ENCODE measurements around the gene CATSPER3.

CATSPER3 gene

DNA sequence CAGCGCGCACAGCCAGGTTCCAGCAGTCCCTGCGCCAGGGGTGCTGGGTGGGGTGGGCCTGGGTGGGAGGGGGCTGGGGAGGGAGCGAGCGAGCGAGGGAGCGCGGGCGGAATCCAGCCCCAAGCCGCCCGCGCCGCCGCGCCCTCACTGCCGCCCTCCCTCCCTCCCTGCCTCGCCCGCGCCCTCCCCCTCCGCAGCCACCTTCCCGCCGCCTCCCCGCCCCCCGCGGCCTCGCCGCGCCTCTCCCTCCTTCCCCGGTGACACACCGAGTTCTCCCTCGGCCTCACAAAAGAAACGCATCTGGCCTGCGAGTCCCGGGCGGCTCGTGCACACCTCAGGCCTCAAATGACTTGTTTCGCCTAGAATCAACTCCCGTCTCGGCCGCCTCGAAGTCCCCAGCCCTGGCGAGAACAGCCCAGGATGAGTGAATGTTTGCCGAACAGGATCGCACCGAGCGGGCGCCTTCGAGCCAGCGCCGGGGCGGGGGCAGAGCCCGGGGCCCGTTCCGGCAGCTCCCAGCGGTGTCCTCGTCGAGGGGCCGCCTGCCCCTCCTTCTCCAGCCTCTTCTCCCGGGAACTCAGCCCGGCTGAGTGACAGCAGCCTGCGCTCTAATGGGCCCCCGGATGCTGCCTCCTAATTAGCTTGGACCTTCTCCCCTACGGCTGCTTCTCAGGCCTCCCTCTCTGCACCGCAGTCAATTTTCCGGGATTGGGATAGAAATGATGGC lies 66.7 kb downstream of the CATSPER3 start:
- H3K4me1 ChIP-seq (ENCODE audit: control insufficient read depth, insufficient read depth, low read length), result no peaks in the 10 kb centered on the region

DNA sequence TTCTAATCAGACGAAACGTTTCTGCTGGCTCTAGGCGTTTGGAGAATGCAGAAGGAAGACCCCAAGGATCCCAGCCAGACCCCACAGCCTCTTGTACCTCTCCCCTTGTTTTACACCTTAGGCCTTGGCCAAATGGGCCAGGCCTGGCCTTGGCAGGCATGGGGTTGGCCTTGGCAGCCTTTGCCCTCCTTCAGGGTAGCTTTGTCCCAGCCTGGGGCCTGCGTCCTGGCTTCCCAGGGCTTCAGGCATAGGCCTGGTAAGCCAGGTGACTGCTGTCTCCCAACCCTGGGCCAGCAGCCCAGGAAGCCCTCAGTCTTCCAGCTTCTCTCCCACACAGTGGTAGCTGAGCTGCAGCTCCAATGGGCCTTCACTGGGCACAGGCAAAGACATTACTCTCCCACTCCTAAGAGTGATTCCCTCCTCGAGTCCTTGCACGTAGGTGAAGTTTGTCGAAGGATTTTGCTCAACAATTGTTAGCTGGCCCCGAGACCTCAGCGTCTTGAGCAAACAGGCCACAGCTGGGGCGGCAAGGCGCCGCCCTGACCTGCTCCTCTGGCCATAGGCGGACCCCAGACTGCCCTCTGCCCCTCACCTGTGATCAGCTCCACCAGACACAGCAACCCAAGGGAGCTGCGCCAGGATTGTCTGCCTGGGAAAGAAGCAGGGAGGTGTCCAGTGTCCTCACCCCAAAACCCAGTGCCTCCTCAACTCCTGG lies 67.4 kb downstream of the CATSPER3 start:
- Histone ChIP-seq H3K36me3 (ENCODE audit: control insufficient read depth, insufficient read depth, low read length) (no peaks in the 10 kb centered on the region), H3K4me1 (ENCODE audit: control insufficient read depth, insufficient read depth, low read length) (no peaks in the 10 kb centered on the region), H3K9ac (ENCODE audit: low read depth, low read length) (no peak overlapping the region), H3K9me3 (ENCODE audit: control insufficient read depth, insufficient read depth, low read length) (no peaks in the 10 kb centered on the region), H3K27me3 (ENCODE audit: control insufficient read depth, insufficient read depth, low read length) (peaks cover 95% of the 10 kb centered on the region), H3K4me3 (ENCODE audit: low read depth, low read length) (peak overlapping the region; percentile 32)

More for the DNA sequence above, 66.7 kb downstream of the CATSPER3 start:
- Histone ChIP-seq H3K27me3 (ENCODE audit: control insufficient read depth, insufficient read depth, low read length) (peaks cover 96% of the 10 kb centered on the region), H3K9ac (ENCODE audit: low read depth, low read length) (no peak overlapping the region), H3K9me3 (ENCODE audit: control insufficient read depth, insufficient read depth, low read length) (no peaks in the 10 kb centered on the region), H3K36me3 (ENCODE audit: control insufficient read depth, insufficient read depth, low read length) (no peaks in the 10 kb centered on the region), H3K4me3 (ENCODE audit: low read depth, low read length) (peak overlapping the region; percentile 45)

DNA sequence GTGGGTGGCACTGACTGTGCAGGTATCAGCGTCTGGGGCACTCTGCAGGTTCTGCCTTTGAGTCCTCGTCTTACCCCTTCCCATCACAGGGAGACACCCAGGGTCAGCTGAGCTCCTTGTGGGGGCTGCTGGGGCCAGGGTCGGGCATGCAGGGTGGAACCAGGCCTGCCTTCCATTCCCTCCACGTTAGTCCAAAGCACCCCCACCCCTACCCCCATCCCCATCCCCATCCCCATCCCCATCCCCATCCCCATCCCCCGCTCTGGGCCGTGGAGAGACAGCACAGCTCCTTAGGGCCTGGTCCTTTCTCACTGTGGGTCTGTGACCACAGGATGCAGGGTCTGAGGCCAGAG lies 67.9 kb downstream of the CATSPER3 start:
- H3K9me3 ChIP-seq (ENCODE audit: control insufficient read depth, insufficient read depth, low read length), result no peaks in the 10 kb centered on the region
- peak overlapping the region; percentile 32 for H3K4me3 ChIP-seq (ENCODE audit: low read depth, low read length)
- no peaks in the 10 kb centered on the region for H3K36me3 ChIP-seq (ENCODE audit: control insufficient read depth, insufficient read depth, low read length)
- peaks cover 95% of the 10 kb centered on the region for H3K27me3 ChIP-seq (ENCODE audit: control insufficient read depth, insufficient read depth, low read length)
- no peak overlapping the region for H3K9ac ChIP-seq (ENCODE audit: low read depth, low read length)
- no peaks in the 10 kb centered on the region for H3K4me1 ChIP-seq (ENCODE audit: control insufficient read depth, insufficient read depth, low read length)

DNA sequence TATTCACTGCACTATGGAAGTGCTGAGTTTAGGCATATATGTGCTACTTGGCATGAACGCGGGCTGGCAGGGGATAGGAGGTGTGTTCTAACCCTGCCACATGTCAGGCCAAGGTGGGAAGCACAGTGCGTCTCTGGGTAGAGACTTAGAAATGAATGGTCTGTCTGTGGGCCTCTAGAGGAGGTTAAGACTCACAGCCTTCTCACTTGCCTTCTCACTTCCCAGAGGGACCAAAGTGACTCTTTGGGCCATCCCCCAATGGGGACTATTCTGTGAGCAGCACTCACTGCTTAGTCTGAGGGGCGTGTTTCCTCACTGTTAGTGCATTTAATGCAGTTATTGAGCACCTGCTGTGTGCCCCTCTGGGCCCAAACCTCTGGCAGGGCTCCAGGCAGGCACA lies 68.7 kb downstream of the CATSPER3 start:
- Histone ChIP-seq H3K36me3 (ENCODE audit: control insufficient read depth, insufficient read depth, low read length) (no peaks in the 10 kb centered on the region), H3K9ac (ENCODE audit: low read depth, low read length) (no peak overlapping the region), H3K9me3 (ENCODE audit: control insufficient read depth, insufficient read depth, low read length) (no peaks in the 10 kb centered on the region), H3K4me1 (ENCODE audit: control insufficient read depth, insufficient read depth, low read length) (no peaks in the 10 kb centered on the region), H3K4me3 (ENCODE audit: low read depth, low read length) (peak overlapping the region; percentile 12), H3K27me3 (ENCODE audit: control insufficient read depth, insufficient read depth, low read length) (peaks cover 95% of the 10 kb centered on the region)

DNA sequence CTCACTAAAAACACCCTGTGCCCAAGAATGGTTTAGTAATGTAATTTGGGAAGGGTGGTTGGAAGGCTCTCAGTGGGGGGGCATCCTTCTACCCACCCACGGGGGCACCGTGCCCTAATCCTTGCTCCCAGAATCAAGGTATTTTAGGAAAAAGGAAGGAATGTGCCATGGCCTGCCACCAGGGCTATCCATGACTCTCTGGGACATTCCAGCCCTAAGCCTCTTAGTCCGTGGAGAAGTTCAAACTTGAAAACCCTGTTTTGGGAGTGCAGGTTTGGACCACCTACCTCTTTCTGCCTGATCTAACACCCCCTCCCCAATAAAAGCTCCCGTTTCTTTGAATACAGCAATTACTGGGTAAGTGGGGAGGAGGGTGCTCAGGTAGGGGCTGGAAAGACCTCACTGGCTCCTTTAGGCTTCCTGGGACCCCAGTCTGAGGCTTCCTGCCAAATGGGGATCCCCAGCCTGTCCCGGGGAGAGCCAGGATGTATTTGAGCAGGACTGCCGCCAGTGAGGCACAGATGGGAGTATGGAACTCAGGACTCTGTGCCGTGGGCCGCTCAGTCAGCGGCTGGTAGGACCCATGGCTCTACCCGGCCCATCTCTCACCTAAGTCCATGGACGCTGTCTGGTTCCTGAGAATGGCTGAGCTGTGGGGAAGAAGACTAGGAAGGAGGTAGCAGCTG lies 70.0 kb downstream of the CATSPER3 start:
- Histone ChIP-seq H3K9ac (ENCODE audit: low read depth, low read length) (no peak overlapping the region), H3K27me3 (ENCODE audit: control insufficient read depth, insufficient read depth, low read length) (peaks cover 95% of the 10 kb centered on the region), H3K4me1 (ENCODE audit: control insufficient read depth, insufficient read depth, low read length) (no peaks in the 10 kb centered on the region), H3K36me3 (ENCODE audit: control insufficient read depth, insufficient read depth, low read length) (no peaks in the 10 kb centered on the region), H3K9me3 (ENCODE audit: control insufficient read depth, insufficient read depth, low read length) (no peaks in the 10 kb centered on the region), H3K4me3 (ENCODE audit: low read depth, low read length) (peak overlapping the region; percentile 12)

DNA sequence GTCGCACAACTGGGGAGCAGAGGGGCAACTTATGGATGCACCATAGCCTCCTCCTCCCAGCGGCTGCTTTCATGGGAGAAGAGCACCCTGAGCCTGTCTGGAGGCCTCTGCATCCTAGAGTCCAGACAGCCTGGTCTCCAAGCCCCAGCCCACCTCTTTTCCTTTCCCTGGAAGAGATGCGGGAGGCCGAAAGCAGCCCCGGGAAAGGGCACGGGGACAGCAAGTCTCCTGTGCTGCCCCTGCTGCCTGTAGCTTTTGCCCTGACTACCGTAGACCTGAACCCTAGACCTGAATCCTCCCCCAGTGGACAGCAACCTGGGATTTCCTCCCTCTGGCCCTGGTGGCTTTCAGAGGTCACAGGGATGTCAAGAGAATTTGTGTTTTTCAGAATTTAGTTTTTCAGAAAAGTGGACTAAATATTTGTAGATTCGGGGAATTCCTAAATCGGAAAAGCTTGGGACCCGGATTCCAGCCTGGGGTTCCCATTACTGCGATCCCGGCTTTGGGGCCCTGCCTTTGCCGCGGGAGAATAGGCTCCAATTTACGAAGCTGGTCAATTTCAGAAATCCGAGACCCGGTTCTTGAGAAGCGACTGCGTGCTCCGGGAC lies 70.6 kb downstream of the CATSPER3 start:
- H3K4me1 ChIP-seq (ENCODE audit: control insufficient read depth, insufficient read depth, low read length), result no peaks in the 10 kb centered on the region
- H3K27me3 ChIP-seq (ENCODE audit: control insufficient read depth, insufficient read depth, low read length), result peaks cover 95% of the 10 kb centered on the region
- peak overlapping the region; percentile 31 for H3K4me3 ChIP-seq (ENCODE audit: low read depth, low read length)
- no peaks in the 10 kb centered on the region for H3K36me3 ChIP-seq (ENCODE audit: control insufficient read depth, insufficient read depth, low read length)
- H3K9ac ChIP-seq (ENCODE audit: low read depth, low read length), result no peak overlapping the region
- H3K9me3 ChIP-seq (ENCODE audit: control insufficient read depth, insufficient read depth, low read length), result no peaks in the 10 kb centered on the region

DNA sequence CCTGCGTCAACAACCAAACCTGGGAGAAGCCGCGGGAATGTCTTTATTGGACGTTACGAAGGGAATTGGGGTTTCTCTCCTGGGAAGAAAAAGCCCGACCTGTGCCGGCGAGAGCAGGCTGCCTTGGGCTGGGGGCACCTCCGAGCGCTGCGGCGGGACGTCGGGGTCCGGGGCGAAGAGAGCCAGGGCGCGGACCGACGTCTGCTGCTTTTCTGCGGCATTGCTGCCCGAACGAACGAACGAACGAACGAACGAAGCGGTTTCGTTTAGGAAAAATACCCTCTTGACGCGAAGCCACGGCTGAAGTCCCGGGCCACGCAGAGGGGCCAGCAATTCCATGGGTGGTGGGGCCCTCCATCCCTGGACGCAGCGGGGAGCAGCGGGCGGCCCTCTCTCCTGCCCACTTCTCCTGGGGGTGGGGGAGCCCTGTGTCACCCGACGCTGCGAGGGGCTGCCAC lies 71.1 kb downstream of the CATSPER3 start:
- no peak overlapping the region for H3K9ac ChIP-seq (ENCODE audit: low read depth, low read length)
- H3K27me3 ChIP-seq (ENCODE audit: control insufficient read depth, insufficient read depth, low read length), result peaks cover 96% of the 10 kb centered on the region
- H3K9me3 ChIP-seq (ENCODE audit: control insufficient read depth, insufficient read depth, low read length), result no peaks in the 10 kb centered on the region
- H3K4me3 ChIP-seq (ENCODE audit: low read depth, low read length), result peak overlapping the region; percentile 31
- H3K36me3 ChIP-seq (ENCODE audit: control insufficient read depth, insufficient read depth, low read length), result no peaks in the 10 kb centered on the region
- no peaks in the 10 kb centered on the region for H3K4me1 ChIP-seq (ENCODE audit: control insufficient read depth, insufficient read depth, low read length)

DNA sequence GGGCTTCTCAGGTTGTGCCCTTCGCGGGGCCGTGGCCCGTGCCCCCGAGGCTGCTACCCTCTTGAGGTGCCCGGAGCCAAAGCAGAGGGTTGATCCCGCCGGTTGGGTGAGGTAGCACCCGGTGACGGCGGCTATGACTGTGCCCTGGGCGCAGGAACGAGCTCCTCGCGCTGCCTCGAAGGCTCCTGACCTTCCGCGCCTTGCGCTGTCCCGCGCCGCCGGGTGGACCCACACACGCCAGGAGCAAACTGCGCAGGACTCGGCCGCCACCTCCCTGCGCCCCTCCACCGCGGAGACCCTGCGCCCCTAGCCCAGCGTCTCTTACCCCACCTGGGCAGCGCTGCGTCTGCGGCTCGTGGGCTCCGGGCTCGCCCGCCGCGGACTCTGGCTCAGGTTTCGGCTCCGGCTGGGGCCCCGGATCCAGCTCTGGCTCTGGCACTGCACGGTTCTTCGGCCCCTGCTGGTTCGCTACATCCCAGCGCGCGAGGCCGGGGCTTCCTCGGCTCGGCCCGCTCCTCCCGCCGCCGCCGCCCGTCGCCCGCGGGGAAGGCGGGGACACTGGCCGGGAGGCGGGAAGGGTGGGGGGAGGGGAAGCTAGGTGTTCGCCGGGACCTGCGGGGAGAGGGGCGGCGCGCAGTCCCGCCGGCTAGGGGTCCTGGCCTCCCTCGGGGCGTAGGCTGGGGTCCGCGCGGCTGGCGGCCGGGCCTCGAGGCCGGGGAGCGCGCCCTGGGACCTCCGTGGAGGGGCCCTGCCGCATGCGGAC lies 71.7 kb downstream of the CATSPER3 start:
- no peak overlapping the region for H3K9ac ChIP-seq (ENCODE audit: low read depth, low read length)
- H3K4me1 ChIP-seq (ENCODE audit: control insufficient read depth, insufficient read depth, low read length), result no peaks in the 10 kb centered on the region
- peaks cover 99% of the 10 kb centered on the region for H3K27me3 ChIP-seq (ENCODE audit: control insufficient read depth, insufficient read depth, low read length)
- H3K9me3 ChIP-seq (ENCODE audit: control insufficient read depth, insufficient read depth, low read length), result no peaks in the 10 kb centered on the region
- peak overlapping the region; percentile 31 for H3K4me3 ChIP-seq (ENCODE audit: low read depth, low read length)
- no peaks in the 10 kb centered on the region for H3K36me3 ChIP-seq (ENCODE audit: control insufficient read depth, insufficient read depth, low read length)

DNA sequence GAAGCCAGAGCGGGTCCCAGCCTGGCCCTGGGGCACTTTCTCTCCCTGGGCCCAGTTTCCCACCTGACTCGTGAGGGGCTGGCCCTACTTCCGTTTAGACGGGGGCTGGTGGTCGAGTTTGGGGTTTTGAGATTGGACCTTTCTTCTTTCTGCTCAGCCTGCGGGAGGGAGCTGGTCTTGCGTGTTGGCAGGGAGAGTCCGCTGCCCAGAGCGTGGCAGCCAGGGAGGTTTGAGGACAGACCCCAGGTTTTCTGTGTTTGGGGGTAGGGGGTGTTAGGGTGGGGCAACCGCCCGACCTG lies 72.3 kb downstream of the CATSPER3 start:
- H3K36me3 ChIP-seq (ENCODE audit: control insufficient read depth, insufficient read depth, low read length), result no peaks in the 10 kb centered on the region
- H3K9me3 ChIP-seq (ENCODE audit: control insufficient read depth, insufficient read depth, low read length), result no peaks in the 10 kb centered on the region
- H3K4me3 ChIP-seq (ENCODE audit: low read depth, low read length), result peak overlapping the region; percentile 31
- no peak overlapping the region for H3K9ac ChIP-seq (ENCODE audit: low read depth, low read length)
- H3K27me3 ChIP-seq (ENCODE audit: control insufficient read depth, insufficient read depth, low read length), result peaks cover 99% of the 10 kb centered on the region
- H3K4me1 ChIP-seq (ENCODE audit: control insufficient read depth, insufficient read depth, low read length), result no peaks in the 10 kb centered on the region

DNA sequence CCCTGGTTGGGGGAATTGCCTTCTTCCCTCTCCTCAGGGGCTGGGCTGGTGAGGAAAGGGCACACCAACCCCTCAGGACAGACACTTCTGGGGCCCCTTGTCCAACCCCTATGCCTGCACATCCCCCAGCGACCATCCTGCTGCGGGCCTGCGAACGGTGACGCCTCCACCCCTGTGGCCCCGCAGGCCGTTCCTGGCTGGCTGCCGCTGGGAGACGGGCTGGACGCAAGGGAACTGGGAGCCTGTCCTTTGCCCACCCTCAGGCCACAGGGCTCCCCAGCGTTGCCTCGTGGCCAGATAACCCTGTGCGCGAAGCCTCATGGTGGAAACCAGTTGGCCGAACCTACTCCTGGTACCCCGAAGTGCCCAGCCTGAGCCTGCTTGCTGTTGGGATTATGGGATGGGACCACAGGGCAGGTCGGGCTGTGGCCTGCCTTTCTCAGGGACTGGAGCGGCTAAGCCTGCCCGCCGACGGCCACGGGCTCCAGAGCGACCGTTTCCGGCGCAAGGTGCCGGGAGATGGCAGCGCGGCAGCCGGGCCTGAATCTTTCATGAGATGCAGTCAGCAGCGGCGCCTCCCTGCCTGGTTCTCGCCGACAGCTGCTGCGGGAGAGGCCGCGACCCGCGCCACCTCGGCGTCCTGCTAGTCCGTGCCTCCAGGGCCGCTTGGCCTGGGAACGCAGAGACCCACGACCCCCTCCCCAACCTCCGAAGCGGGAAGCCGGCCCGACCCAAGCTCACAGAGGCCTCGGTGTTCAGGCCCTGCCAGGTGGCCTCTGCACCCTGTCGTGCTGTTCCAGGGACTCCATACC lies 72.8 kb downstream of the CATSPER3 start:
- Histone ChIP-seq H3K36me3 (ENCODE audit: control insufficient read depth, insufficient read depth, low read length) (no peaks in the 10 kb centered on the region), H3K27me3 (ENCODE audit: control insufficient read depth, insufficient read depth, low read length) (peaks cover 99% of the 10 kb centered on the region), H3K9ac (ENCODE audit: low read depth, low read length) (peak overlapping the region; percentile 3), H3K4me3 (ENCODE audit: low read depth, low read length) (peak overlapping the region; percentile 31), H3K9me3 (ENCODE audit: control insufficient read depth, insufficient read depth, low read length) (no peaks in the 10 kb centered on the region), H3K4me1 (ENCODE audit: control insufficient read depth, insufficient read depth, low read length) (no peaks in the 10 kb centered on the region)
